ENCODE measurements around the gene IFITM2. TPM values are rescaled to one million over a fixed set of nuclear protein-coding genes. Genes with fewer than 3 reads are reported as not detected.
A peak's percentile ranks its signal among the peaks of the same experiment; 100 is the strongest.

Gene IFITM2
- total and polyA plus RNA-seq, 10 donors = 507 to 1,635 (median 979) TPM

- TF ChIP-seq CTCF (IDR thresholded peaks at IDR 0.05 in 8 of 11, conservative IDR thresholded peaks at IDR 0.05 in 3 of 11) = no peak
- peak; percentile 51 to 84 (median 78) for TF ChIP-seq POLR2AphosphoS5 (IDR thresholded peaks at IDR 0.05)
- peak; percentile 79 for DNase-seq
- intact Hi-C loops (cut with DNase I; ENCODE audit: low total_unique reads) = no loop called here
- Histone ChIP-seq H3K4me1 (peaks cover 11 to 56% (median 32%) of the 10 kb centered on the region in 6 donors), H3K4me3 (no peak overlapping the region), H3K9me3 (no peaks in the 10 kb centered on the region), H3K27me3 (replicated peaks in 1 of 7) (no peaks in the 10 kb centered on the region), H3K27ac (peak overlapping the region; percentile 27 to 80 (median 74)), H3K36me3 (peaks cover 0 to 8% (median 0%) of the 10 kb centered on the region in 6 donors)
- 30 to 47% (median 37%) methylated on average over 15 of the region's 15 CpGs for WGBS, 5 donors
Observed at GRCh38 chr11:335779-336658, 28.4 kb downstream of the IFITM2 start.

DNA sequence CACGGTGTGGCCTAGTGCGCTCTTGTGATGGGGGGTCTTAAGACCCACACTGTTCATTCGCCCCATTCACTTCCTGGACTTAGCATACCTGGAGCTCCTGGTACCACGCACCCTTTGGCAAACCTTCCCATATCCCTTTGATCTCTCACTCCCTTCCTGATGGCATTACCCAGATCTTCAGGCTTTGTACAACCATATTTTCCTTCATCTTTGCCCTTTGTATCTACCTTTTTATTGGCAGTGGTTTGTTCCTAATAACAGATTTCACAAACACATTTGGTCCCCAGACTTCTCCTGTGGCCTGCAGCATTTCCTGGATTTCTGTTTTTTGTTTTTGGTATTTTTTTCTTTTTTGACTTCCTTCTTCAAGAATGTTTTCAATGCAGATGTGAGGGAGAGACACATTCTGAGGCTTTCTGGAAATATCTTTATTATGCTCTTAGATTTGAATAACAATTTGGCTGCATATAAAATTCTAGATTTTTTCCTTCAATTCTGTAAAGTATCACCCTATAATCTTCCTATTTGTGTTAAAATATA lies 29.1 kb downstream of the IFITM2 start:
- no peak overlapping the region for H3K4me3 ChIP-seq
- 60 to 87% (median 83%) methylated on average over 4 of the region's 4 CpGs for WGBS, 5 donors
- no peak for TF ChIP-seq POLR2AphosphoS5 (IDR thresholded peaks at IDR 0.05)
- TF ChIP-seq CTCF (IDR thresholded peaks at IDR 0.05 in 8 of 11, conservative IDR thresholded peaks at IDR 0.05 in 3 of 11) = no peak
- TF ChIP-seq POLR2A (IDR thresholded peaks at IDR 0.05) = no peak
- peak; percentile 12 for DNase-seq
- H3K27me3 ChIP-seq (replicated peaks in 1 of 7) = no peaks in the 10 kb centered on the region
- peak overlapping the region in 7 of 8 donors; percentile 27 to 80 (median 74) for H3K27ac ChIP-seq
- H3K4me1 ChIP-seq = peaks cover 9 to 56% (median 26%) of the 10 kb centered on the region in 6 donors
- intact Hi-C loops (cut with DNase I; ENCODE audit: low total_unique reads) = no loop called here
- H3K9me3 ChIP-seq = no peaks in the 10 kb centered on the region
- H3K36me3 ChIP-seq = peaks cover 0 to 1% (median 0%) of the 10 kb centered on the region in 6 donors

- H3K4me1 ChIP-seq = peaks cover 11 to 58% (median 31%) of the 10 kb centered on the region in 6 donors
- intact Hi-C loops (cut with DNase I; ENCODE audit: low total_unique reads) = no loop called here
- TF ChIP-seq POLR2AphosphoS5 (IDR thresholded peaks at IDR 0.05) = no peak
- no peak for TF ChIP-seq CTCF (IDR thresholded peaks at IDR 0.05 in 8 of 11, conservative IDR thresholded peaks at IDR 0.05 in 3 of 11)
- TF ChIP-seq POLR2A (IDR thresholded peaks at IDR 0.05) = no peak
- WGBS, 5 donors = 90 to 96% (median 94%) methylated on average over 6 of the region's 6 CpGs
- H3K36me3 ChIP-seq = no peaks in the 10 kb centered on the region
- no peak overlapping the region for H3K4me3 ChIP-seq
- peak overlapping the region in 5 of 8 donors; percentile 27 to 75 (median 74) for H3K27ac ChIP-seq
- H3K9me3 ChIP-seq = no peaks in the 10 kb centered on the region
- peak; percentile 33 for DNase-seq
- H3K27me3 ChIP-seq (replicated peaks in 1 of 7) = no peaks in the 10 kb centered on the region
Observed at GRCh38 chr11:337711-338110, 30.1 kb downstream of the IFITM2 start.

GRCh38 chr11:339963-340362 lies 32.3 kb downstream of the IFITM2 start:
- intact Hi-C loops (cut with DNase I; ENCODE audit: low total_unique reads) = no loop called here
- H3K4me3 ChIP-seq = no peak overlapping the region

More at GRCh38 chr11:339963-340362, 32.3 kb downstream of the IFITM2 start:
- TF ChIP-seq CTCF (IDR thresholded peaks at IDR 0.05 in 8 of 11, conservative IDR thresholded peaks at IDR 0.05 in 3 of 11) (no peak), POLR2A (IDR thresholded peaks at IDR 0.05) (no peak), POLR2AphosphoS5 (IDR thresholded peaks at IDR 0.05) (no peak)
- Histone ChIP-seq H3K27me3 (replicated peaks in 1 of 7) (no peaks in the 10 kb centered on the region), H3K27ac (no peak overlapping the region), H3K4me1 (peaks cover 11 to 52% (median 31%) of the 10 kb centered on the region in 6 donors), H3K36me3 (no peaks in the 10 kb centered on the region), H3K9me3 (no peaks in the 10 kb centered on the region)
- no peak for DNase-seq
- WGBS, 5 donors = 91 to 98% (median 96%) methylated on average over 2 of the region's 2 CpGs

Measured in spleen (tissue), 11 donors.